K562 (cell line): ENCODE measurements around the gene APBA2. TPM values are rescaled to one million over a fixed set of nuclear protein-coding genes. Genes with fewer than 3 reads are reported as not detected.

Source experiments
- ATAC-seq: fragments of 200-7000 bp; cut with Tn5 transposase; 3 replicates; pipeline ENCODE4 v1.9.1; 2020; ENCODE audit warnings: moderate library complexity
- BruUV-seq: library from RNA; stranded (reverse); fragments of 400-500 nt; replicated peaks from 2 replicates; lab custom pipeline; 2021; lab: Mats Ljungman, UMichigan
- CTCF ChIA-PET: fragments of 300-600 bp; formaldehyde crosslinking; extraction: SDS; loops from one replicate; lab custom pipeline; 2021; ENCODE audit warnings: low intra/inter-chr PET ratio; lab: Yijun Ruan, JAX
- POLR2A ChIA-PET: fragments of 300-600, 350-650 bp; sonication (Branson Sonifier 250); formaldehyde crosslinking; extraction: SDS; loops from one replicate; lab custom pipeline; 2021; ENCODE audit warnings: antibody characterized with exemption, inconsistent platforms; lab: Yijun Ruan, JAX
- DNase-seq, 4 experiments: peaks; one replicate each; pipeline versions ENCODE4 v3.0.0 to v3.0.0-alpha.2; 2011 to 2018; ENCODE audit warnings: low spot score in 3 of 4, mixed read lengths in 3 of 4; ENCODE audit errors: extremely low read depth in 1 of 4
- FAIRE-seq: peaks from 2 replicates; lab custom pipeline; 2011; peaks lifted over from hg19 to GRCh38; lab: Jason Lieb, UNC
- H2AFZ ChIP-seq: 2 replicates; pipeline ENCODE4 v1.6.0; 2011; ENCODE audit warnings: low read depth, low read length, control low read depth, inconsistent platforms
- H3K27ac ChIP-seq: fragments of 200-600 bp; 3 replicates; pipeline ENCODE4 v1.8.0; 2011; ENCODE audit warnings: low read depth, mild to moderate bottlenecking, control low read depth, inconsistent platforms, low read length, moderate library complexity, mixed read lengths; ENCODE audit errors: extremely low read depth
- H3K27me3 ChIP-seq, 2 experiments: fragments of 300-600 bp in 1 of 2; 2 replicates in 1 of 2; 3 replicates in 1 of 2; pipeline versions ENCODE4 v1.6.0 to v1.8.0; 2011; ENCODE audit warnings: inconsistent platforms in 2 of 2, low read length in 2 of 2, mild to moderate bottlenecking in 1 of 2, mixed read lengths in 1 of 2, moderate library complexity in 1 of 2; ENCODE audit not compliant: control insufficient read depth in 2 of 2, insufficient read depth in 2 of 2
- H3K36me3 ChIP-seq: fragments of 300-600 bp; 3 replicates; pipeline ENCODE4 v1.8.0; 2011; ENCODE audit warnings: mild to moderate bottlenecking, low read length, inconsistent platforms; ENCODE audit not compliant: control insufficient read depth, insufficient read depth
- H3K4me1 ChIP-seq, 2 experiments: fragments of 200-600 bp in 1 of 2; replicated peaks in 1 of 2; 2 replicates in 1 of 2; 3 replicates in 1 of 2; pipeline versions ENCODE4 v1.5.1 to v1.8.0; 2011; ENCODE audit warnings: inconsistent platforms in 2 of 2, low read length in 2 of 2, mild to moderate bottlenecking in 1 of 2, mixed read lengths in 1 of 2, moderate library complexity in 1 of 2; ENCODE audit not compliant: control insufficient read depth in 2 of 2, insufficient read depth in 2 of 2
- H3K4me2 ChIP-seq: 2 replicates; pipeline ENCODE4 v1.6.1; 2011; ENCODE audit warnings: low read length, control low read depth, inconsistent platforms, mixed read lengths; ENCODE audit not compliant: insufficient read depth
- H3K4me3 ChIP-seq: fragments of 200-600 bp; sonication (generic), shearing (Covaris generic); 2 replicates; pipeline ENCODE4 v1.5.1; 2016; ENCODE audit warnings: control low read depth, inconsistent platforms
- H3K79me2 ChIP-seq: fragments of 200-600 bp; 3 replicates; pipeline ENCODE4 v1.8.0; 2011; ENCODE audit warnings: low read length, inconsistent platforms; ENCODE audit not compliant: control insufficient read depth, insufficient read depth
- H3K9ac ChIP-seq, 2 experiments: 2 replicates each; pipeline versions ENCODE4 v1.6.0 to v1.6.1; 2011; ENCODE audit warnings: low read depth in 2 of 2, low read length in 2 of 2, control low read depth in 1 of 2, inconsistent platforms in 1 of 2, mild to moderate bottlenecking in 1 of 2, mixed read lengths in 1 of 2; ENCODE audit not compliant: insufficient read depth in 1 of 2
- H3K9me1 ChIP-seq: one replicate; pipeline ENCODE4 v1.6.0; 2011; ENCODE audit warnings: inconsistent platforms, mild to moderate bottlenecking, low read length, moderate library complexity; ENCODE audit not compliant: control insufficient read depth, insufficient read depth
- H3K9me3 ChIP-seq: replicated peaks from 2 replicates; pipeline ENCODE4 v1.5.1; 2011; ENCODE audit warnings: low read depth, low read length, inconsistent platforms; ENCODE audit not compliant: control insufficient read depth, insufficient read depth
- H4K20me1 ChIP-seq: replicated peaks from 2 replicates; pipeline ENCODE4 v1.6.1; 2011; ENCODE audit warnings: low read length, inconsistent platforms, mixed read lengths; ENCODE audit not compliant: control insufficient read depth, insufficient read depth
- CBX8 ChIP-seq: fragments of 200-600 bp; sonication (generic); IDR thresholded peaks from 2 replicates; pipeline ENCODE4 v1.6.1; 2012; ENCODE audit warnings: borderline replicate concordance, mixed run types, low read depth, mild to moderate bottlenecking, moderate library complexity, mixed read lengths, low read length, control low read depth, inconsistent platforms; ENCODE audit not compliant: poor library complexity, severe bottlenecking; ENCODE audit errors: extremely low read depth
- CREB3 ChIP-seq: fragments of 450-650 bp; conservative IDR thresholded peaks from 2 replicates; pipeline ENCODE4 v1.6.1; 2016; ENCODE audit warnings: missing genetic modification characterization, low read depth, mild to moderate bottlenecking, missing compliant biosample characterization, moderate library complexity
- CXXC5 ChIP-seq: fragments of 250-450 bp; sonication (Bioruptor Pico); IDR thresholded peaks from 2 replicates; pipeline ENCODE4 v1.8.0; 2022; ENCODE audit warnings: inconsistent platforms, mild to moderate bottlenecking, moderate library complexity
- ELF4 ChIP-seq: fragments of 450-650 bp; formaldehyde crosslinking; IDR thresholded peaks from 2 replicates; pipeline ENCODE4 v1.4.0; 2022; ENCODE audit warnings: missing genetic modification characterization
- ESRRA ChIP-seq: fragments of 450-650 bp; IDR thresholded peaks from 2 replicates; pipeline ENCODE4 v1.6.1; 2014; ENCODE audit warnings: low read depth, mild to moderate bottlenecking, moderate library complexity, borderline replicate concordance
- EWSR1 ChIP-seq: fragments of 450-650 bp; IDR thresholded peaks from 2 replicates; pipeline ENCODE4 v1.6.1; 2018; ENCODE audit warnings: borderline replicate concordance, mild to moderate bottlenecking, low read depth, moderate library complexity; ENCODE audit not compliant: partially characterized antibody
- JUND ChIP-seq, 2 experiments: IDR thresholded peaks; 2 replicates in 1 of 2; 3 replicates in 1 of 2; pipeline ENCODE4 v1.6.1; 2011; ENCODE audit warnings: borderline replicate concordance in 2 of 2, low read depth in 2 of 2, low read length in 2 of 2, improper control_type of control experiment in 1 of 2, missing biosample characterization in 1 of 2, missing genetic modification characterization in 1 of 2, missing genetic modification reagents in 1 of 2
- MTA2 ChIP-seq: fragments of 450-650 bp; IDR thresholded peaks from 2 replicates; pipeline ENCODE4 v1.6.1; 2016; ENCODE audit warnings: low read depth
- NEUROD1 ChIP-seq: fragments of 150-350 bp; IDR thresholded peaks from 2 replicates; pipeline ENCODE4 v1.6.1; 2014; ENCODE audit warnings: borderline replicate concordance, low read length, low read depth; ENCODE audit not compliant: partially characterized antibody
- TAF15 ChIP-seq: fragments of 200-400 bp; formaldehyde crosslinking; IDR thresholded peaks from 2 replicates; pipeline ENCODE4 v1.6.1; 2017; ENCODE audit warnings: mild to moderate bottlenecking, low read depth, low read length, moderate library complexity
- YBX1 ChIP-seq: fragments of 450-650 bp; IDR thresholded peaks from 2 replicates; pipeline ENCODE4 v1.7.1; 2016; ENCODE audit warnings: mild to moderate bottlenecking
- ZFPM2 ChIP-seq: fragments of 250-450 bp; sonication (Bioruptor Pico); IDR thresholded peaks from 2 replicates; pipeline ENCODE4 v1.5.1; 2022; ENCODE audit warnings: mild to moderate bottlenecking
- ZNF12 ChIP-seq: sonication (generic); formaldehyde crosslinking; IDR thresholded peaks from 2 replicates; pipeline ENCODE4 v1.4.0; 2020; ENCODE audit warnings: mild to moderate bottlenecking, missing genetic modification reagents
- ZNF197 ChIP-seq: fragments of 200-800 bp; sonication (Bioruptor generic); IDR thresholded peaks from 2 replicates; pipeline ENCODE4 v1.6.1; 2016; ENCODE audit warnings: low read depth, missing genetic modification characterization, missing compliant biosample characterization
- ZNF431 ChIP-seq: sonication (generic); formaldehyde crosslinking; IDR thresholded peaks from 2 replicates; pipeline ENCODE4 v1.8.0; 2022; ENCODE audit warnings: mild to moderate bottlenecking, missing genetic modification reagents
- ZNF655 ChIP-seq: fragments of 250-450 bp; sonication (Bioruptor Pico); IDR thresholded peaks from 2 replicates; pipeline ENCODE4 v1.5.0; 2021
- WGBS: fragments of 100-300 bp; shearing (Covaris generic); methylation state at CpG from one replicate; pipeline ENCODE4 v1.1.6; 2016; ENCODE audit warnings: low coverage, mixed read lengths; ENCODE audit not compliant: insufficient coverage; ENCODE audit errors: missing lambda C conversion rate; 5-methylcytosine and 5-hydroxymethylcytosine counted together
- in situ Hi-C: fragments of 300-500 bp; cut with MboI; formaldehyde crosslinking; loops from 4 replicates; pipeline ENCODE4 v1.15.0; 2018; ENCODE audit warnings: inconsistent platforms, mixed read lengths
- intact Hi-C: fragments of 100-400 bp; cut with micrococcal nuclease; formaldehyde crosslinking; loops from 2 replicates; pipeline ENCODE4 v1.14.2; 2022
- polyA plus RNA-seq, 8 experiments: library from polyadenylated mRNA; depleted of rRNA in 4 of 8; stranded (reverse) in 5 of 8; unstranded in 3 of 8; fragments of >200 nt; fragmentation: Nextera tagmentation in 2 of 8; fragmentation: Illumina TruSeq in 1 of 8; extraction: Ambion mirVana in 2 of 8; extraction: Trizol in 1 of 8; gene quantifications; 2 replicates each; pipeline versions ENCODE4 v1.2.1 to v1.2.3, GENCODE V29; 2011 to 2014; ENCODE audit warnings: inconsistent platforms in 1 of 8, missing spikeins in 1 of 8
- total RNA-seq, 7 experiments: library from RNA; depleted of rRNA in 6 of 7; stranded (reverse); fragments of >200 nt in 6 of 7; fragmentation: Illumina TruSeq in 2 of 7; extraction: Trizol in 2 of 7; gene quantifications; 2 replicates each; pipeline versions ENCODE4 v1.2.1 to v1.2.3, GENCODE V29; 2011 to 2021; ENCODE audit warnings: low replicate concordance in 1 of 7

Gene APBA2
- total and polyA plus RNA-seq, 9 of the 15 experiments (the other 6 are each of a cell fraction or from before 2014, with no cell fraction given), result 0.24 to 40.9 (median 25.2) TPM

GRCh38 chr15:29120593-29121368, 235.0 kb downstream of the APBA2 start:
- FAIRE-seq, result no peak
- TF ChIP-seq EWSR1 (no peak), CBX8 (no peak), CREB3 (tag) (no peak), ZFPM2 (CRISPR knock-in tag) (no peak), JUND (IDR thresholded peaks at IDR 0.05; ENCODE audit: borderline replicate concordance, low read depth, low read length) (no peak), JUND (tag; IDR thresholded peaks at IDR 0.05; ENCODE audit: borderline replicate concordance, low read depth, low read length) (no peak), ESRRA (no peak), ZNF655 (CRISPR knock-in tag) (no peak), YBX1 (no peak), ELF4 (CRISPR knock-in tag) (no peak), MTA2 (no peak), NEUROD1 (no peak), ZNF12 (CRISPR knock-in tag) (no peak), CXXC5 (CRISPR knock-in tag) (no peak), ZNF431 (CRISPR knock-in tag) (no peak), TAF15 (no peak), ZNF197 (CRISPR knock-in tag) (no peak)

More at GRCh38 chr15:29120593-29121368, 235.0 kb downstream of the APBA2 start:
- H3K9ac ChIP-seq, result no peak overlapping the region; a peak in 1 of 4 replicates
- intact Hi-C loops (no loop called here), in situ Hi-C loops (no loop called here)
- H2AFZ ChIP-seq, result no peak overlapping the region
- no peak overlapping the region for H3K4me2 ChIP-seq
- H4K20me1 ChIP-seq, result peaks cover 8% of the 10 kb centered on the region
- no peaks in the 10 kb centered on the region for H3K36me3 ChIP-seq
- WGBS, result 19% methylated on average over 18 of the region's 20 CpGs
- ATAC-seq, result no peak
- H3K27me3 ChIP-seq, result peaks cover 0 to 12% of the 10 kb centered on the region in 2 experiments; a peak in 1 of 5 replicates
- no TSS peak for BruUV-seq
- no peaks in the 10 kb centered on the region for H3K9me1 ChIP-seq
- no peaks in the 10 kb centered on the region for H3K9me3 ChIP-seq
- ChIA-PET POLR2A (interaction anchor here (0.6 to 1.8 kb wide), 2 partner anchors 9 to 238 kb away, joined by 3 to 4 read pairs; no protein-coding TSS in a partner anchor), CTCF (no interaction called here)
- H3K27ac ChIP-seq, result no peak overlapping the region
- no peak for DNase-seq
- no peaks in the 10 kb centered on the region for H3K79me2 ChIP-seq
- H3K4me3 ChIP-seq, result no peak overlapping the region
- H3K4me1 ChIP-seq, result peaks cover 0 to 31% of the 10 kb centered on the region in 2 experiments; a peak in 3 of 5 replicates
